Medulla oblongata (tissue), 1 donor: ENCODE results near the gene HLA-DOA.

Source experiments
- DNase-seq: peaks from one replicate; pipeline ENCODE4 v3.0.0-alpha.2; 2015; ENCODE audit errors: extremely low spot score

Gene HLA-DOA

GRCh38 chr6:32967151-32968091 lies 42.0 kb downstream of the HLA-DOA start:
- DNase-seq, result peak; percentile 88

- no peak for DNase-seq
Measured at GRCh38 chr6:32964776-32965175, 44.6 kb downstream of the HLA-DOA start.

GRCh38 chr6:32963866-32964265 lies 45.5 kb downstream of the HLA-DOA start:
- no peak for DNase-seq

- no peak for DNase-seq
Measured at GRCh38 chr6:32962213-32962826, 47.1 kb downstream of the HLA-DOA start.

- no peak for DNase-seq
Measured at GRCh38 chr6:32960563-32960962, 48.8 kb downstream of the HLA-DOA start.

- no peak for DNase-seq
Measured at GRCh38 chr6:32956176-32956575, 53.2 kb downstream of the HLA-DOA start.

GRCh38 chr6:32954986-32955802 lies 54.2 kb downstream of the HLA-DOA start:
- DNase-seq, result no peak

GRCh38 chr6:32954267-32954666 lies 55.1 kb downstream of the HLA-DOA start:
- DNase-seq, result no peak
